Measurements from ENCODE around the gene ZNF692.

ZNF692 gene

GRCh38 chr1:248904437-248905216, 45.7 kb upstream of the ZNF692 start:
- H3K36me3 ChIP-seq (ENCODE audit: low read depth) = no peaks in the 10 kb centered on the region
- no peak overlapping the region for H3K4me3 ChIP-seq (ENCODE audit: severe bottlenecking)
- H3K9me3 ChIP-seq (ENCODE audit: severe bottlenecking) = no peaks in the 10 kb centered on the region
- H3K27me3 ChIP-seq (ENCODE audit: insufficient read depth, poor library complexity, severe bottlenecking) = no peaks in the 10 kb centered on the region
- no peak for DNase-seq (ENCODE audit: low spot score)
- TF ChIP-seq, protein P1, sequence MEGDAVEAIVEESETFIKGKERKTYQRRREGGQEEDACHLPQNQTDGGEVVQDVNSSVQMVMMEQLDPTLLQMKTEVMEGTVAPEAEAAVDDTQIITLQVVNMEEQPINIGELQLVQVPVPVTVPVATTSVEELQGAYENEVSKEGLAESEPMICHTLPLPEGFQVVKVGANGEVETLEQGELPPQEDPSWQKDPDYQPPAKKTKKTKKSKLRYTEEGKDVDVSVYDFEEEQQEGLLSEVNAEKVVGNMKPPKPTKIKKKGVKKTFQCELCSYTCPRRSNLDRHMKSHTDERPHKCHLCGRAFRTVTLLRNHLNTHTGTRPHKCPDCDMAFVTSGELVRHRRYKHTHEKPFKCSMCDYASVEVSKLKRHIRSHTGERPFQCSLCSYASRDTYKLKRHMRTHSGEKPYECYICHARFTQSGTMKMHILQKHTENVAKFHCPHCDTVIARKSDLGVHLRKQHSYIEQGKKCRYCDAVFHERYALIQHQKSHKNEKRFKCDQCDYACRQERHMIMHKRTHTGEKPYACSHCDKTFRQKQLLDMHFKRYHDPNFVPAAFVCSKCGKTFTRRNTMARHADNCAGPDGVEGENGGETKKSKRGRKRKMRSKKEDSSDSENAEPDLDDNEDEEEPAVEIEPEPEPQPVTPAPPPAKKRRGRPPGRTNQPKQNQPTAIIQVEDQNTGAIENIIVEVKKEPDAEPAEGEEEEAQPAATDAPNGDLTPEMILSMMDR (IDR thresholded peaks at IDR 0.05; ENCODE audit: poor library complexity, severe bottlenecking) = no peak
- no peak for ATAC-seq (ENCODE audit: low read depth)
- H3K4me1 ChIP-seq (ENCODE audit: insufficient read depth, poor library complexity, severe bottlenecking) = no peaks in the 10 kb centered on the region
- no peak overlapping the region for H3K27ac ChIP-seq (ENCODE audit: poor library complexity, severe bottlenecking)

GRCh38 chr1:248901578-248901977, 42.7 kb upstream of the ZNF692 start:
- no peak for ATAC-seq (ENCODE audit: low read depth)
- Histone ChIP-seq H3K4me1 (ENCODE audit: insufficient read depth, poor library complexity, severe bottlenecking) (no peaks in the 10 kb centered on the region), H3K9me3 (ENCODE audit: severe bottlenecking) (no peaks in the 10 kb centered on the region), H3K4me3 (ENCODE audit: severe bottlenecking) (no peak overlapping the region), H3K36me3 (ENCODE audit: low read depth) (no peaks in the 10 kb centered on the region), H3K27ac (ENCODE audit: poor library complexity, severe bottlenecking) (no peak overlapping the region), H3K27me3 (ENCODE audit: insufficient read depth, poor library complexity, severe bottlenecking) (no peaks in the 10 kb centered on the region)
- TF ChIP-seq, protein P1 (IDR thresholded peaks at IDR 0.05; ENCODE audit: poor library complexity, severe bottlenecking) = no peak
- no peak for DNase-seq (ENCODE audit: low spot score)

DNA sequence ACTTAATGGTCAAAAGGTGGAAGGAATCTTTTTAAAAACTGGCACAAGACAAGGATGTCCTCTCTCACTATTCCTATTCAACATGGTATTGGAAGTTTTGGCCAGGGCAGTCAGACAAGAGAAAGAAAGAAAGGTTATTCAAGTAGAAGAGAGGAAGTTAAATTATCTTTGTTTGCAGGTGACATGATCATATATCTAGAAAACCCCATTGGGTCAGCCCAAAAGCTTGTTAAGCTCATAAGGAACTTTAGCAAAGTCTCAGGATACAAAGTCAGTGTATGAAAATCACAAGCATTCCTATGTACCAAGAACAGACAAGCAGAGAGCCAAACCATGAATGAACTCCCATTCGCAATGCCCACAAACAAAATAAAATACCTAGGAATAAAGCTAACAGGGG, 41.8 kb upstream of the ZNF692 start:
- no peak overlapping the region for H3K27ac ChIP-seq (ENCODE audit: poor library complexity, severe bottlenecking)
- no peaks in the 10 kb centered on the region for H3K4me1 ChIP-seq (ENCODE audit: insufficient read depth, poor library complexity, severe bottlenecking)
- H3K36me3 ChIP-seq (ENCODE audit: low read depth) = no peaks in the 10 kb centered on the region
- H3K4me3 ChIP-seq (ENCODE audit: severe bottlenecking) = no peak overlapping the region
- no peak for DNase-seq (ENCODE audit: low spot score)
- no peaks in the 10 kb centered on the region for H3K9me3 ChIP-seq (ENCODE audit: severe bottlenecking)
- TF ChIP-seq, protein P1 (IDR thresholded peaks at IDR 0.05; ENCODE audit: poor library complexity, severe bottlenecking) = no peak
- no peak for ATAC-seq (ENCODE audit: low read depth)
- no peaks in the 10 kb centered on the region for H3K27me3 ChIP-seq (ENCODE audit: insufficient read depth, poor library complexity, severe bottlenecking)

GRCh38 chr1:248897412-248898337, 38.8 kb upstream of the ZNF692 start:
- DNase-seq (ENCODE audit: low spot score) (no peak), ATAC-seq (ENCODE audit: low read depth) (no peak)
- TF ChIP-seq, protein P1 (IDR thresholded peaks at IDR 0.05; ENCODE audit: poor library complexity, severe bottlenecking) = no peak

More at GRCh38 chr1:248897412-248898337, 38.8 kb upstream of the ZNF692 start:
- no peak overlapping the region for H3K4me3 ChIP-seq (ENCODE audit: severe bottlenecking)
- H3K27ac ChIP-seq (ENCODE audit: poor library complexity, severe bottlenecking) = no peak overlapping the region
- H3K27me3 ChIP-seq (ENCODE audit: insufficient read depth, poor library complexity, severe bottlenecking) = no peaks in the 10 kb centered on the region
- no peaks in the 10 kb centered on the region for H3K36me3 ChIP-seq (ENCODE audit: low read depth)
- no peaks in the 10 kb centered on the region for H3K4me1 ChIP-seq (ENCODE audit: insufficient read depth, poor library complexity, severe bottlenecking)
- H3K9me3 ChIP-seq (ENCODE audit: severe bottlenecking) = no peaks in the 10 kb centered on the region
